Uterus (tissue), 2 donors: ENCODE measurements around the gene CDK11A.

Experiments
- CTCF ChIP-seq, 4 experiments: fragments of 200-600 bp in 2 of 4; fragments of 450-650 bp in 2 of 4; sonication (generic) in 2 of 4; IDR thresholded peaks; one replicate each; pipeline ENCODE4 v1.5.1; 2016 to 2019; ENCODE audit warnings: antibody characterized with exemption in 4 of 4, mild to moderate bottlenecking in 2 of 4, moderate library complexity in 1 of 4
- POLR2A ChIP-seq, 2 donors: fragments of 450-650 bp; IDR thresholded peaks; one replicate each; pipeline ENCODE4 v1.6.1; 2016; ENCODE audit warnings: antibody characterized with exemption in 2 of 2, mild to moderate bottlenecking in 1 of 2, moderate library complexity in 1 of 2

- no peak for TF ChIP-seq POLR2A (IDR thresholded peaks at IDR 0.05)
- no peak for TF ChIP-seq CTCF (IDR thresholded peaks at IDR 0.05)
Measured at GRCh38 chr1:1721201-1721600, 3.0 kb downstream of the CDK11A start.
